Stimulated activated CD4-positive, alpha-beta T cell treated with anti-CD3 and anti-CD28 coated beads, TNF-alpha, amount 100 ng/mL, for 48 hours (primary cell): ENCODE data around the gene HIKESHI.

ENCODE experiments used
- DNase-seq, 3 donors: peaks; one replicate each; pipeline ENCODE4 v3.0.0-alpha.2; 2020; ENCODE audit warnings: low read depth in 3 of 3

The HIKESHI gene

GRCh38 chr11:86374586-86374985 lies 72.5 kb downstream of the HIKESHI start, which contains the start of gene CCDC81:
CCDC81 (plus strand) TSS chr11:86374887; CDS start chr11:86375164, 277 bp downstream.
- no peak for DNase-seq

- DNase-seq, result no peak
Measured at GRCh38 chr11:86377972-86378371, 75.9 kb downstream of the HIKESHI start.

GRCh38 chr11:86380295-86381059 lies 78.4 kb downstream of the HIKESHI start:
- no peak for DNase-seq

GRCh38 chr11:86383041-86383955 lies 81.3 kb downstream of the HIKESHI start:
- DNase-seq, result no peak

GRCh38 chr11:86386283-86386682 lies 84.2 kb downstream of the HIKESHI start:
- DNase-seq, result no peak

GRCh38 chr11:86386746-86387145 lies 84.7 kb downstream of the HIKESHI start:
- no peak for DNase-seq

- no peak for DNase-seq
Measured at GRCh38 chr11:86388198-86388597, 86.2 kb downstream of the HIKESHI start.

- no peak for DNase-seq
Measured at GRCh38 chr11:86390487-86390886, 88.4 kb downstream of the HIKESHI start.

- no peak for DNase-seq
Measured at GRCh38 chr11:86395061-86395551, 93.1 kb downstream of the HIKESHI start.
